ENCODE results near the gene WT1.

The WT1 gene

DNA sequence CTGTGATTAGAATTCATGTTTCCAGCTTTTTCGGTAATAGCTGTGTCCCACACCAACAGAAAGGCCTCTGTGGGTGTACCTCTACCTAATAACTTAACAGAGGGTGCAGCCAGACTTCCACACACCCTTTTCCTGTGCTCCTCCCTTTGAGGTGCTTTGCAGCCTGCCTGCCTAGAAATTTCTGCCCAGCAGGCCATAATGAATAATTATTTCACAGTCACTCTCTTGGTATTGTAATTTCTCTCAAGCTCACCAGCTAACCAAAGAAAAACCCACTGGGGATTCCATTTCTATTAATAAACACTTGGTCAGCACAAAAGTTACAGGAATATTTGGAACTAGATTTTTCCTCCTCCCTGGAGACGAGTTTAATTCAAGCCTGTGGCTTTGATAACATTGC, 13.3 kb downstream of the WT1 start:
- DNase-seq (ENCODE audit: low spot score), result no peak

DNA sequence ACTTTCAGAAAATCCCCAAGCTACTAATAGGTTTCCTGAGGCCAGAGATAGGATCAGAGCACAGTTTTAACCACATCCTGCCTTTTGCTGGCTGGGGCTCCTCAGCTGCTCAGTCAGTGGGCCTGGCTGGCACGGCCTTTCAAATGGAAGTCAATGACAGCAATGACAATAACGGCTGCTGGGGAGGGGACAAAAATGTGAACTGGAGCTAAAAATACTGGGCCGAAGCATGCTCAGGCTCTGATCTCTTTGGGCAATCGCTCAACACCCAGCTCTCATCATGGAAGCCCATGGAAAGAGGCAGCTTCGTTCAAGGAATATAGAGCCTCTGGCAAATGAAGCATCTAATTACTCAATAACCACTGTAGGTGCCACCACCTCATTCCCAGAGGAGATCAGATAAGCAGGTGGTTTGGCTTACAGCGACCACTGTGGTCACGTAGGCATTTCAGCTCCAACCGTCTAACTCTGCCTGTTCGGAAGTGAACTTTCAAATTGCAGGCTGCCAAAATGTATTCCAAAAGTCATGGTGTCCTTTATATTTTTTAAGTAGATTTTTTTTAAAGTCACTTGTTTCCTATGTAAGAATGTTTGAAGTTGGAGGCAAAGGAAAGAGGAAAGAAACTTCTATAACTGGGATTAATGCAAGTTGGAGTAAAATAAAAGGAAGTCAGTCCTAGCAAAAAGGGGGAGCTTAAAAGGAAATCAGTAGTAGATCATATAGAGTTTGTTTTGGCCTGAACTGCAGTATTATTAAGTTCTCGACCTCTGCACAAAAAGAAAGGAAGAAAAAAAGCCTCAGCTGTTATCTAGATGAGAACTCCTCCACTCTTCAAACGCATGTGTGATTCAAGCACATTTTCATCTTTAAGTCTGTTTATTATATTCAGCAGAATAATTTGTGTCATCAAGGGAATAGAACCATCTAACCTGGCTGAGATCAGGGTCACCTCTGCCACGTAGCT, 14.1 kb downstream of the WT1 start:
- no peak for DNase-seq (ENCODE audit: low spot score)

DNA sequence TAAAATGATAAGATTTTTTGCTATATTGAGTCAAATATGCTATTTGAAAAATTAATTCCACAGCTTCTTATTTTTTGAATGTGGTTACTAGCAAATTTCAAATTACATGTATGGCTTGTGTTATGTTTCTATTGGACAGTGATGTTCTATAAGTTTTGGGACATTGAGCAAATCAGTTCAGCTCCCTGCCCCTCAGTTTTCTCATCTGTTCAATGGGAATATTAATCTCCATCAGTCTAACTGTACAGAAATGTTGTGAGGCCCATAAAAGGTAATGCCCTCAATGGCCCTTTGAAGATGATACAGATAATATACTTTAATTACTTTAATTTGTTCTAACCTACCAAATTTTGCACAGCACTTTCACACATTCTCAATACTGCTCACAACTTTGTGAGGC, 15.2 kb downstream of the WT1 start:
- DNase-seq (ENCODE audit: low spot score), result no peak

DNA sequence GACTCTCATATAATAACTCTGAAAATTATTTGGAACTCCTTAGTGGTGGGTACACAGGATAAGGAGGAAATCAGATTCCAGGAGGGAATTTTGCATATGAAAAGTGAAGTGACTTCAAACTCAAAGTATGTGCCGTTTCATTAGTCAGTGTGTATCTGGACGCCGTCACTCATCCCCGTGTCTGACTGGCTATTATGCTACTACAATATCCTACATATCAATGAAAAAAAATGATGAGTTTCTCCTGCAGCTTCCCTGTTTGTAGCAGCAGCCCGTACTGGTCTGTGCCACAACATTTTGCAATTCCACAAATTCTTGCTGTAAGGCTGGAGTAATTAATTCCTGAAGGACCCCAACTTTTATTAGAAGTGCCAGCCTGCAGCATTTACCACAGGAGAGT, 16.5 kb downstream of the WT1 start:
- DNase-seq (ENCODE audit: low spot score), result no peak

DNA sequence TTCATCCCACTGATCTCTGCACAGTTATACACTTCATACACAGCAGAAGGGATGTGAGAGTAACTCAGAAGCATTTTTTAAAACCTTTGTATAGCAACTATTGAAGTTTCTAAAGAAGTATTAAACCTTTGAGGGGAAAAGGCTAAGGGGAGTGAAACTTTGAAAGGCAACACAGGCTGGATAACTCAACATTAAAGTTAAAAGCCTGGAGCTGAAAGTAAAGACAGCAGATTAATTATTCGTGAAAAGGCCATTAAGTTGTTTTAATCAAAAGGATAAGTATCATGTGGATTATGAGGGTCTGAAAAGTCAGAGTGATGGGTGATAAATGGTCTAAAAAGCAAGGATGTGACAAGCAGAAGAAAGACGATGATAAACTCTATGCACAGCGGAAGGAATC, 17.5 kb downstream of the WT1 start:
- no peak for DNase-seq (ENCODE audit: low spot score)

DNA sequence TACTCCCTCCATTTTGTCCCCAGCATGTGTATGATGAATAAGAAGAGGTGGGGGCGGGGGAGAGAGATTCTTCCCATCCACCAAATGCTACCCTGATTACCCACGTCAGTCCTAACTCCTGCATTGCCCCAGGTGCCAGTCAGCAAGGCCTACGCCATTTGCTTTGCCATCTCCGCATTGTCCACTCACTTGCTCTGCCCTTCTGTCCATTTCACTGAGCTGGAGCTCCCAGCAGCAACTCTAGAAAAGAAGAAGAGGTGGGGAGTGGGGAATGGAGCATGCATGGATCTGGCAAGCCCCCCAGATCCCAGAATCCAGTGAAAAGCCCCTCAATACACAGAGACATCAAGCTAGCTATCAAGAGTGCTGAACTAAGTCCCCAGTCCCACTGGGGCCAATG, 19.0 kb downstream of the WT1 start:
- DNase-seq (ENCODE audit: low spot score), result no peak

DNA sequence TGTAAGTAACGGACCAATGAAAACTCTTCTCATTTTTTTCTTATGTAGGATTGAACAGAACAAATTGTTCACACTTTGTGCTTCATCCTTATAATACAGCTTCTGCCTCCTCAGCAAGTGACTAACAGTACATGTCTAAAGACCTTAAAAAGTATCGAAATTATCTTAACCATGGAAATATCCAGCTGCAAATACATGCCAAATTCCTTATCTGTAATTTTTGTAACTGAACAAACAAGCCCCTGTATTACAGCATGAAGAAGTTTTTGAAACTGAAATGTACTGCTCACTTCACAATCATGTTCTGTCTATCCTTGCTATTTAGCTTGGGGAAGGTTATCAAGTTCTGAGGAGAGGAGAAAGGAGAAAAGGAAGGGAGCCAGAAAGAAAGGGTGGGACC, 20.4 kb downstream of the WT1 start:
- DNase-seq (ENCODE audit: low spot score), result no peak

DNA sequence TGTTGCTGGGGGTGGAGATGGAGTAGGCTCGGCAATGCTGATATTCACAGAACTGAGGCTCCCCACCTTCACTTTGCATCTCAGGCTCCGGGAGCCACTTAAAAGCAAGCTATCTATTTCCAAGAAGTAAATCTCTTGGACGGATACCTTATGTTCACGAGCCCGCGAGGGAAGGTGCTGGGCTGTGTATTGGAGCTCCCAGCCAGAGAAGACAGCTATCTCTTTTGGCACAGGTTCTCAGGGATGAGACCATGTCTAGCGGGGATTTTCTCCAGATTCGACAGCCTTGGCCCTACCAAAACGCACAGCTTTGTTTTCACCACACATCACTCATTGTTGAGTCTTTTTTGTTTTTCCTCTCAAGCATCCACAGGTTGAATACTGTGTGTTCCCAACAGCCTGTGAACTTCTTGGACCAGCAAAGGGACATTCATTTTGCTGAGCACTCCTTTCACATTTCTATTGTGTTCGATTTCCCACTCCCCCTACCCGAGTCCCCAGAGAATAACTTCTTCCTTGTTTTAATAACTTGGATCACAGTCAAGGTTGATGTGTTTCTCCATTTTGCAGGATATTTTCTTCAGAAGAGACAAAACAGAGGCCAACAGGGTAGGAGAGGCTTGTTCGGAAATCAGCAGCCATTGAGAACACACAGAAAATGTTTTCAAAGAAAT, 23.3 kb downstream of the WT1 start:
- no peak for DNase-seq (ENCODE audit: low spot score)

DNA sequence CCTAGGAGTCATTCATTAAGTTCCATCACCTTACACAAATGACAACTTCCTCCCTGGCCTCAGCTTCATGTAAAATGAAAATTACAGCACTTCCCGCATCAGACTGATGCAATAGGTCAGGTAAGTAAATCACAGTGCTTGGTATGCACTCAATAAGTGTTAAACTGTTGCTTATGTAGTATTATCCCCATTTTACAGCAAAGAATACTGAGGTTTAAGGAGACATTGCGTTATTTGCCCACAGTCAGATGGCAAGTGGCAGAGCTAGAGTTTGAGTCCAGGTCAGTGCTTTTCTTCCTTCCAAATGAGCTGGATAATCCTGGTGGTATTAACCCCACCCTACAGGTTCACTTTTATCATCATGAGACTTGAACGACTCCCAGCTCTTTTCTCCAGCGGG, 29.7 kb downstream of the WT1 start:
- DNase-seq (ENCODE audit: low spot score), result no peak

DNA sequence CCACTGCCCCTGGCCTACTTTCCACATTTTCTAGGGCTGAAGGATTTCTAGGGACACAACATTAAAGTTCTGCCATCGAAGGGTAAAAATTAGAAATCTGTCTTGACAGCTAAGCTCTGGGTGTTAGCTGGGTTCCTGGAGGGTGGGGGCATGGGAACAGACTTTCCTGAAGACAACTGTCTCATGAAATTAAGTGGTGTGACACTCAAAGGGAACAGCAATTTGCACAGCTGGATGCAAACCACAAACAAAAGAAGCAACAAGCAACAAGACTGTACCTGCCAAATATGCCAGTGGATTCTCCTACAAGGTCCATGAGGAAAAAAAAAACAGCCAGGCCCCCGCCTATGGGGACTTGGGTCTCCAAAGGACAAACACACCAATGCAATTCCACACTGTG, 32.5 kb downstream of the WT1 start:
- no peak for DNase-seq (ENCODE audit: low spot score)

DNA sequence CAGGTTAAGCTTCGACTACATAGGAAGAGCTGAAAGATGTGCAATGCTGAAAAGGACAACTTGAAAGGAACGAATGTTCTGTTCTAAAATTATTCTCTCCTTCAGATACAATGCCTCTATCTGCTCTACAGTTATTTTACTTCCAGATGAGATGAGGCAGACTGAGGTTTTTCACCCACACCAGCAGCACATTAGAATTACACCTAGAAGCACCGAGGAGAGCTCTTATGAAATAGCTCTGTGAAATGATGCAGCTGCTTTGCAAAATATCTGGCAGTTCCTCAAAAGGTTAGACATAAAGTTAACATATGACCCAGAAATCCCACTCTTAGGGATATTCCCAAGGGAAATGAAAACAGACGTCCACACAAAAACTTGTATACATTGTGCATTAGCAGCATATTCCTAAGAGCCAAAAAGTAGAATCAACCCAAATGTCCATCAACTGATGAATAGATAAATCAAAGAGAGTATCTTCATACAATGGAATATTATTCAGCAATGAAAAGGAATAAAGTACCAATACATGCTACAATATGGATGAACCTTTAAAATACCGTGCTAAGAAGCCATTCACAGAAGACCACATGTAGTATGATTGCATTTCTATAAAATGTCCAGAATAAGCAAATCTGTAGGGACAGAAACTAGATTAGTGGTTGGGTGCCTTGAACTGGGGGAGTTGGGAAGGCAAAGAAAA, 34.5 kb downstream of the WT1 start:
- no peak for DNase-seq (ENCODE audit: low spot score)

DNA sequence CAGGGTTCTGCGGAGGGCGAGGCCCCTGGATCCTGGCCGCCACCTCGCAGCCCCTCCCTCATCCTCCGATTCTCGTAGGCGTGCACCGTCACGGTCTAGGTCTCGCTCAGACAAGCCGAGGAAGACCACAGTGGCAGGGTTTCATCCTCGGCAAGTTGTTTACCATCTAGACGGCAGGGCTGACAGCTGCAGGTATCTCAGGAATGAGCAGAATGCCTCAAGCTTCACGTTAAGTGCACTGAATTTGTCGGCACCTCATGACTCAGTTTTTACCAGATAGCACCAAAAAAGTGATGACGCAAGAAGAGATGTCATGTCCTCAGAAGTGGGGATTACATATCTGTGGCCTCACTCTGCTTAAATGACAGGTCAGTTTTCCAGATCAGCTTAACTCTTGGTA, 35.1 kb downstream of the WT1 start:
- no peak for DNase-seq (ENCODE audit: low spot score)

DNA sequence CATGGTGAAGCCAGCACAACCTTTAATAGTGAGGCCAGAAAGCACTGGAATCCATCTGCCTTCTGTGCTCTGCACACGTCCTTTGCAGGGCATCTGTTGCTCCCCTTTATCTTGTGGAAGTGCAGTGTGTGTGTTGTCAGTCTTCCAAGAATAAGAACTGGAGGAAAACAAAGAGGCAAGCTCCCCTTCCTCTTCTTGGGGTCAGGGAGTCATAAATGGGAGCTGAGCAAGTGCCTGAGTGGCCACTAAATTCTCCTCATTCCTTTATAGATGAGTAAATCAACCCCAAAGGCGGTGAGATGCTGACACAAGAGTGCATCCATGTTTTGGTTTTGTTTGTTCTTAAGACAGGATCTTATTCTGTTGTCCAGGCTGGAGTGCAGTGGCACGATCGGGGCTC, 38.3 kb downstream of the WT1 start:
- DNase-seq (ENCODE audit: low spot score), result no peak

DNA sequence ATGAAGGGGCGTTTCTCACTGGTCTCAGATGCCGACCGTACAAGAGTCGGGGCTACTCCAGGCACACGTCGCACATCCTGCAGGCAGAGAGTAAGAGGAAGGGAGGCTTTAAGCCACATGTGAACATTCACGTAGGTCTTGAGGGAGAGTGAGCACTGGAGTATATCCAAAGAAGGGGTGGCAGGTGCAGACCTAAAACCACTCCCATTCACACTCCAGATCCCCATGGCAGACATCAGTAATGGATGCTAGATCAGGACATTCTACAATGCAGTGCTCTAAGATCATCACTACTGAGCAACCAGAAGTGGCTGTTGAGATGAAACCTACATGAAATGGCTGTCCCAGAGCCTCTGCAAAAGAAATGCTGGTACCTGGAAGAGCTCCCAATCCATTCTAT, 39.0 kb downstream of the WT1 start:
- no peak for DNase-seq (ENCODE audit: low spot score)

DNA sequence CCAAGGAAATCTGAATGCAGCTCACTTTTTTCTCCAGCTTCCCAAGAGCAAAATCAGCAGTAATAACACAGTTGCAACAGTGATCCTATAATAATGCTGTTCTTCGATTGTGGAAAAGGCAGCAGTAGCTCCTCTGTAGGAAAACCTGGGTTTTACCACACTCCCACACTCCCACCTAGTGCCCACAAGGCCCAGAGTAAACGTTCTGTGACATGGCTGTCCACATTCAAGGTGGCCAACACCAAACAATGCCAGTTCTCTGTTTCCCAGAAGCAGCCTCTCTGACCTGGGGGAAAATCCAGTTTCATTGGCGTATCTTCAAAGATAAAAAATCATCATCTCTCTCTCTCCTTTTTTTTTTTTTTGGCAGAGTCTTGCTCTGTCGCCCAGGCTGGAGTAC, 40.2 kb downstream of the WT1 start:
- DNase-seq (ENCODE audit: low spot score), result no peak

DNA sequence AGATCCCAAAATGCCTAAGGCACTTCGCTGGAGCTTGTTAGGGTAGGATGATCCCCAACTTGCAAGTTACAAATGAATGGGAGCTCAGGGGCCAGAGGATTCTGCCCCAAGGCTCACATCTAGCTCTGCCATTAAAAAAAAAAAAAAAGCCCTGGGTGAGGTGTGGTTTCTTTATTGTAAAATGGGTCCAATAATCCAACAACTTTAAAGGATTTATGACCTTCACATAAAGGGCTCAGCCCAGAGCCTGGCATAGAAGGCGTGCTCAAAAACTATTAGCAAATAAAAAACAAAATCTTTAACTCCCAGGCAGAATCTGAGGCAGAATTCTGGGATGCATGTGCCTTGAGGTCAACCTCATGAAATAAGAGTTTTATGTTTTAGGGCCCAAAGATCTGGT, 42.5 kb downstream of the WT1 start:
- no peak for DNase-seq (ENCODE audit: low spot score)

DNA sequence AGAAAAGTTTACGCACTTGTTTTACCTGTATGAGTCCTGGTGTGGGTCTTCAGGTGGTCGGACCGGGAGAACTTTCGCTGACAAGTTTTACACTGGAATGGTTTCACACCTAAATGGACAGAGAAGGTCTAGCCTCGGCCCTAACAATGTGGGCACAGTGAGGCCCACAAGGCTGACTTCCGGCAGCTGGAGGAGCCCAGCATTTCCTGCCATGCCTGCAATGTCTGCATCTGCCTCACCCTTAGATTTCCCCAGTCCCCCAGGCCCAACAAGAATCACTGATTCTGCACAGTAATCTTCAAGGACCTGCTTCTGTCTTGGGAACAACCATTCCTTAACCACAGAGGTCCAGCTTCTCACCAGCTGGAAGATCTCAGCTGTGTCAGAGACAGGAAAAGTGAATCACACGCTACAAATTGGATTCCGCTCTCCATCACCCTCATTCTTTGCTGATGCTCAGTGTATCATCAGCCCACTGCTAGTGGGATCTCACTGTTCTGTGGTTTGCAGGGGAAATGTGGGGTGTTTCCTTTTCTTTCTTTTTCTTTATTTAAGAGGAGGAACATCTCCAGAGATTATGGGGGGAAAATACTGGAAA, 43.3 kb downstream of the WT1 start:
- DNase-seq (ENCODE audit: low spot score), result no peak

DNA sequence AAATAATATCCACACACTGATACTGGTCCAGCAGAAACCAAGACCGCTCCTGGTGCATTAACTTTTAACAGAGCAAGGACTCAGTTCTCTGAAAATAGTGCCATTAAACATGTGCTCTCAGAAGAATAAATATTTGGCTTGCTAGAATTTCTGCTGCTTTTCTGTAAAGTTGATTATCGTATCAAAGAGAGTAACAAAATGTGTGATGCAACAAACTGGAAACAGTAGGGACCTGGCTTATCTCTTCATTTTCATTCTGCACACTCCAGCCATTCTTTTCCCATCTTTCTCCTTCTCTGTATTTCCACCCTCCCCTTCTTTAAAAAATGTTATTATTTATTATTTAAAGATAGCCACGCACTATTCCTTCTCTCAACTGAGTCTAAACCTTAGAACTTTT, 43.9 kb downstream of the WT1 start:
- no peak for DNase-seq (ENCODE audit: low spot score)

DNA sequence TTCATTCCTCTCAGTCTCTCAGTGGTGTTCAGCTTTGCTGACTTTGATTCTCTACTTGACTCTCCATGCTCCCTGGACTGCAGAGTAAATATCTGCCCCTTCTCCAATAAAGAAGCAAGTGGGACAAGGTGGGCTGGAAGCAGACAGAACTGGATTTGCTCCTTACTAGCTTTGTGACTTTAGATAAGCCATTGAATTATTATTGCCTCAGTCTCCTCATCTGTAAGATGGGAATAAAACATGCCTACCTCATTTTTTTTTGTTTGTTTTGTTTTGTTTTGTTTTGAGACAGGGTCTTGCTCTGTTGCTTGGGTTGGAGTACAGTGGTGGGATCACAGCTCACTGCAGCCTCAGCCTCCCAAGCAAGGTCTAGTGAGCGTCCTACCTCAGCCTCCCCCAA, 44.6 kb downstream of the WT1 start:
- DNase-seq (ENCODE audit: low spot score), result no peak

DNA sequence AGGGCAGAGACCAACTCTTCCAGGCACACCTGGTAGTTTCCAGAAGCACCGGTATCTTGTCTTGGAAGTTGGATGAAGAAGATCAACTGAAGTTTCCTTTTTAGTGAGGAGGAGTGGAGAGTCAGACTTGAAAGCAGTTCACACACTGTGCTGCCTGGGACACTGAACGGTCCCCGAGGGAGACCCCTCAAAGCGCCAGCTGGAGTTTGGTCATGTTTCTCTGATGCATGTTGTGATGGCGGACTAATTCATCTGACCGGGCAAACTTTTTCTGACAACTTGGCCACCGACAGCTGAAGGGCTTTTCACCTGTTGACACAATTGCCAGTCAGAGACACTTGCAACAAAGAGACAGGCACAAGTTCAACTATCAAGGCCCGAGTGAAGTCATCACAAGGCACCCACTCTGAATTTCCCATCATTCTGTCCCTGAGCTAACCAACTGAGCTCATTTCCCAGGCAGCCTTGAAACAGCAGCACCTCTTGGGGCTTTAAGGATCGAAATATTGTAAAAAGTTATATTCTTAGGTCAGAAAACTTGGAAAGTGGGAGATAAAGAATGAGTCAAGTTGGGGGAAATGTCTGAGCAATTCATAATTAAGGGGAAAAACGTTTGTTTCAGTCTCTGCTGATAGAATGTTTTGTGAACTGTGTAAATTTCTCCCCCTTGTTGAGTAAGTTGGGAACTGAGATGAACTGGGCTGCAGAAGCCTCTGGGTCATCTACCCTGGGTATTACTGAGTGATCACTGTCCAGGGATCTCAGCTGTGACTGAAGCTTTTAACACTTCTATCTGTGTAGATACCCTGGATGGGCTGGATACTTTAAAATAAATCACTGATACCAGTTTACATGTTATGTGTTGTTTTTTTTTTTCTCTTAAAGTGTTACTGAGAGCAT, 46.2 kb downstream of the WT1 start:
- no peak for DNase-seq (ENCODE audit: low spot score)

DNA sequence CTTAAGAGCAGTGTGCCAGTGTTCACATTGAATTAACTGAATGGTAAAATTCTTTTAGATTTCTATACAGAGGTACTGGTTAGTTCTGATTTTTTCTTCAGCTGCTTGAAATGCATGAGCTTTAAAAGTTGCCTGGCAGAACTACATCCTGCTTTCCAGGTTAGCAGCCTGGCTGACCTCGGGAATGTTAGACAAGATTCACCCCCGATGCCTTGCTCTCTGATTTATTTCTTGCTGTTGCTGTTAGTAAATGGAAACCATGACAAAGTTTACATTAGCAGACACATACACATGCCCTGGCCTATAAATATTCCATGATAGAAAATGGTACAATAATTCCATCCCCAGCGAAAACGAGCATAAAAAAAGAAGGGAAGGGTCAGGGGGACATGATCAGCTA, 47.0 kb downstream of the WT1 start:
- DNase-seq (ENCODE audit: low spot score), result no peak

DNA sequence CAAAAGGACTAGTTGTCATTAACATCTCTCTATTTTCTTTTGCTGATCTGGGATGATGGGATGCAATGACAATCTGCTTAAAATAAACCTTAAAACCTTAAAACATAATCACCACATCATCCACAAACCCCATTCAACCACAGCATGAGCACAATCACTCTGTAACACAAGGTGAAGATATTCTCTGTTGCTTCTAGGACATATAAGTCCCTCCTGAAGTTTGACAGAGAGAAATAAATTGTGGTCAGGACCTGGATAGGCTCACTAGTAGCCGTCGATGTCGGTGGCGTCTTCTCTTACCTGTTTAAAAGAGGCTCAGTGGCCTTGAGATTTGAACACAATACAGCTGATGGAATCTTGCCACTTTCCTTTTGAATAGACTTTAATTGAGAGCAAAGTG, 47.9 kb downstream of the WT1 start:
- no peak for DNase-seq (ENCODE audit: low spot score)
